H9 (cell line): ENCODE measurements around the gene SRRD. TPM values are rescaled to one million over a fixed set of nuclear protein-coding genes. Genes with fewer than 3 reads are reported as not detected.

ENCODE experiments used
- DNase-seq: peaks from one replicate; pipeline ENCODE4 v3.0.0-alpha.2; 2017
- H2AFZ ChIP-seq: one replicate; pipeline ENCODE4 v1.6.1; 2013; ENCODE audit warnings: mild to moderate bottlenecking, low read length, control low read depth, moderate library complexity
- H2AK5ac ChIP-seq: 2 replicates; pipeline ENCODE4 v1.6.1; 2013; ENCODE audit warnings: low read length, control low read depth, mixed read lengths; ENCODE audit not compliant: insufficient read length
- H2BK120ac ChIP-seq: one replicate; pipeline ENCODE4 v1.6.1; 2013; ENCODE audit warnings: low read depth, mild to moderate bottlenecking, low read length, control low read depth, inconsistent platforms; ENCODE audit not compliant: poor library complexity, severe bottlenecking
- H2BK12ac ChIP-seq: 2 replicates; pipeline ENCODE4 v1.6.1; 2013; ENCODE audit warnings: low read length, control low read depth, mixed read lengths, low read depth; ENCODE audit not compliant: insufficient read length
- H2BK15ac ChIP-seq: 2 replicates; pipeline ENCODE4 v1.6.1; 2013; ENCODE audit warnings: low read depth, low read length, control low read depth
- H2BK20ac ChIP-seq: one replicate; pipeline ENCODE4 v1.6.1; 2013; ENCODE audit warnings: low read depth, mild to moderate bottlenecking, low read length, control low read depth, inconsistent platforms; ENCODE audit not compliant: poor library complexity, severe bottlenecking
- H2BK5ac ChIP-seq: 2 replicates; pipeline ENCODE4 v1.6.1; 2013; ENCODE audit warnings: low read length, control low read depth, mixed read lengths; ENCODE audit not compliant: insufficient read length
- H3K14ac ChIP-seq: 2 replicates; pipeline ENCODE4 v1.6.1; 2013; ENCODE audit warnings: low read length, control low read depth; ENCODE audit not compliant: insufficient read depth
- H3K18ac ChIP-seq: 2 replicates; pipeline ENCODE4 v1.6.1; 2013; ENCODE audit warnings: low read depth, mild to moderate bottlenecking, mixed read lengths, low read length, control low read depth; ENCODE audit not compliant: insufficient read length
- H3K23ac ChIP-seq: 2 replicates; pipeline ENCODE4 v1.6.1; 2013; ENCODE audit warnings: low read length, control low read depth, mixed read lengths, low read depth; ENCODE audit not compliant: insufficient read length
- H3K23me2 ChIP-seq: 2 replicates; pipeline ENCODE4 v1.6.1; 2013; ENCODE audit warnings: low read depth, mild to moderate bottlenecking, mixed read lengths, low read length, control low read depth; ENCODE audit not compliant: insufficient read length, poor library complexity, severe bottlenecking
- H3K27ac ChIP-seq: 2 replicates; pipeline ENCODE4 v1.5.1; 2013; ENCODE audit warnings: low read length, control low read depth, mixed read lengths, low read depth; ENCODE audit not compliant: insufficient read length
- H3K27me3 ChIP-seq: 2 replicates; pipeline ENCODE4 v1.6.1; 2013; ENCODE audit warnings: low read length, control low read depth, inconsistent platforms; ENCODE audit not compliant: insufficient read depth
- H3K4ac ChIP-seq: 2 replicates; pipeline ENCODE4 v1.6.1; 2013; ENCODE audit warnings: low read depth, mild to moderate bottlenecking, control low read depth, inconsistent platforms, low read length, moderate library complexity
- H3K4me1 ChIP-seq: 2 replicates; pipeline ENCODE4 v1.6.1; 2013; ENCODE audit warnings: low read length, control low read depth, inconsistent platforms; ENCODE audit not compliant: insufficient read depth
- H3K4me2 ChIP-seq: 2 replicates; pipeline ENCODE4 v1.6.1; 2013; ENCODE audit warnings: low read length, control low read depth, mixed read lengths; ENCODE audit not compliant: insufficient read length, insufficient read depth
- H3K56ac ChIP-seq: 2 replicates; pipeline ENCODE4 v1.6.1; 2013; ENCODE audit warnings: low read depth, mild to moderate bottlenecking, mixed read lengths, low read length, control low read depth; ENCODE audit not compliant: insufficient read length
- H3K79me1 ChIP-seq: 2 replicates; pipeline ENCODE4 v1.6.1; 2013; ENCODE audit warnings: low read depth, mild to moderate bottlenecking, moderate library complexity, low read length, control low read depth, inconsistent platforms; ENCODE audit not compliant: insufficient read depth, poor library complexity, severe bottlenecking
- H3K79me2 ChIP-seq: 2 replicates; pipeline ENCODE4 v1.6.1; 2013; ENCODE audit warnings: low read length, control low read depth, inconsistent platforms; ENCODE audit not compliant: insufficient read depth
- H3K9ac ChIP-seq: 2 replicates; pipeline ENCODE4 v1.6.1; 2013; ENCODE audit warnings: low read length, control low read depth, mixed read lengths; ENCODE audit not compliant: insufficient read length; ENCODE audit errors: extremely low read depth
- H3K9me3 ChIP-seq: one replicate; pipeline ENCODE4 v1.6.1; 2013; ENCODE audit warnings: low read depth, low read length, inconsistent platforms; ENCODE audit not compliant: control insufficient read depth
- H3T11ph ChIP-seq: one replicate; pipeline ENCODE4 v1.6.1; 2013; ENCODE audit warnings: mild to moderate bottlenecking, low read length, control low read depth, inconsistent platforms
- H4K20me1 ChIP-seq: one replicate; pipeline ENCODE4 v1.6.1; 2013; ENCODE audit not compliant: control insufficient read depth, insufficient read length, insufficient read depth
- H4K5ac ChIP-seq: 2 replicates; pipeline ENCODE4 v1.6.1; 2013; ENCODE audit warnings: low read depth, mild to moderate bottlenecking, mixed read lengths, low read length, control low read depth; ENCODE audit not compliant: insufficient read length
- H4K8ac ChIP-seq: replicated peaks from 2 replicates; pipeline ENCODE4 v1.6.1; 2013; ENCODE audit warnings: low read length, control low read depth, mixed read lengths, low read depth; ENCODE audit not compliant: insufficient read length
- H4K91ac ChIP-seq: 2 replicates; pipeline ENCODE4 v1.6.1; 2013; ENCODE audit warnings: low read depth, mild to moderate bottlenecking, moderate library complexity, mixed read lengths, low read length, control low read depth; ENCODE audit not compliant: insufficient read length
- H3K27ac Mint-ChIP-seq, 3 experiments: 2 replicates in 2 of 3; 3 replicates in 1 of 3; pipeline ENCODE4 v1.8.0; 2020 to 2021; ENCODE audit warnings: mixed read lengths in 3 of 3, mild to moderate bottlenecking in 1 of 3, moderate library complexity in 1 of 3
- H3K27me3 Mint-ChIP-seq: 2 replicates; pipeline ENCODE4 v1.8.0; 2021; ENCODE audit warnings: low read depth, mild to moderate bottlenecking, moderate library complexity, mixed read lengths
- H3K36me3 Mint-ChIP-seq, 3 experiments: 2 replicates in 2 of 3; 3 replicates in 1 of 3; pipeline ENCODE4 v1.8.0; 2020 to 2021; ENCODE audit warnings: low read depth in 3 of 3, mixed read lengths in 3 of 3; ENCODE audit not compliant: insufficient read depth in 1 of 3
- H3K4me1 Mint-ChIP-seq, 2 experiments: 2 replicates each; pipeline ENCODE4 v1.8.0; 2020; ENCODE audit warnings: mixed read lengths in 2 of 2
- H3K4me3 Mint-ChIP-seq, 2 experiments: 2 replicates in 1 of 2; 3 replicates in 1 of 2; pipeline ENCODE4 v1.8.0; 2020 to 2021; ENCODE audit warnings: mild to moderate bottlenecking in 2 of 2, mixed read lengths in 2 of 2, moderate library complexity in 1 of 2
- H3K9me3 Mint-ChIP-seq, 2 experiments: 2 replicates in 1 of 2; 3 replicates in 1 of 2; pipeline ENCODE4 v1.8.0; 2020; ENCODE audit warnings: mild to moderate bottlenecking in 2 of 2, mixed read lengths in 2 of 2, moderate library complexity in 1 of 2
- CTCF ChIP-seq: fragments of 200-600 bp; sonication (generic); conservative IDR thresholded peaks from 3 replicates; pipeline ENCODE4 v1.8.0; 2021; ENCODE audit warnings: antibody characterized with exemption, mild to moderate bottlenecking
- WGBS: extraction: QIAGEN DNeasy Blood & Tissue Kit; methylation state at CpG from one replicate; pipeline ENCODE4 v1.1.7; 2013; ENCODE audit warnings: missing lambda C conversion rate, low lambda C conversion rate, mixed read lengths; ENCODE audit not compliant: insufficient read length; ENCODE audit errors: extremely low coverage; 5-methylcytosine and 5-hydroxymethylcytosine counted together
- total RNA-seq: library from RNA; stranded (reverse); gene quantifications from 2 replicates; pipeline ENCODE4 v1.2.1, GENCODE V29; 2021

The SRRD gene
- total RNA-seq, 1 experiment from 2014 or later: 36.0 TPM

DNA sequence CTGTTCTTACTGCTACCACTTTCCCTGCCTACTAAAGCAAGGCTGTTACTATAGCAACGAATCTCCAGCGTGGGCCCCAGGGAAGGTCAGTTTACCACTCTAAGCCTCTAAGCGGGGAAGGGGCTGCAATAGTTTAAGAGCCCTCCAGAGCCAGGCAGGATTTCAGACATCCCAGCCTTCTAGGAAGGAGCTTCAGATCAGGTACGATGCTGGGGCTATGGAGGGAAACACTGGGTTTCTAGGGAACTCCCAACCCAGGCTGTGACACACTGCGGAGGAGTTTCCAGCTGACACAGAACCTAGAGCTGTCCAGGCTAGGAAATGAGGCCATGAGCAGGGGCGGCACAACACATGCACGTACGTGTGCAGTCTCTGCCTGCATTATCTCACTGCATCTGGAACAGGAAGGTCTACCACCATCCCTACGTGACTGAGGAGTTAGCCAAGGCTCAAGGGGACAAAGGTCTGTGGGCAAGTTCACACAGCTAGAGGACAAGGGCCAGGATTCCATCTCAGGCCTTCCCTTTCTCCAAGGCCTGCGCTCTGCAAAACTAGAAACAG is 20.5 kb upstream of the SRRD start:
- Mint-ChIP-seq H3K36me3 (peaks cover 22 to 61% (median 53%) of the 10 kb centered on the region in 3 experiments), H3K4me3 (no peak overlapping the region; a peak in 1 of 5 replicates), H3K4me1 (peaks cover 5% of the 10 kb centered on the region in 2 experiments), H3K27ac (peak overlapping the region in 2 of 3 experiments; percentile 8 to 70; a peak in 3 of 7 replicates), H3K27me3 (no peaks in the 10 kb centered on the region), H3K9me3 (no peaks in the 10 kb centered on the region)
- H3K18ac ChIP-seq: no peak overlapping the region
- H2AFZ ChIP-seq: no peak overlapping the region
- no peak overlapping the region for H3K27ac ChIP-seq
- no peaks in the 10 kb centered on the region for H3K27me3 ChIP-seq
- H3K79me2 ChIP-seq: no peaks in the 10 kb centered on the region; the same call in 1 of the 2 replicates
- no peak overlapping the region for H4K8ac ChIP-seq
- no peak overlapping the region for H3T11ph ChIP-seq
- H3K9me3 ChIP-seq: no peaks in the 10 kb centered on the region
- no peak overlapping the region for H2AK5ac ChIP-seq
- H3K9ac ChIP-seq: no peak overlapping the region
- H3K14ac ChIP-seq: no peak overlapping the region
- H2BK20ac ChIP-seq: no peak overlapping the region
- H4K91ac ChIP-seq: no peak overlapping the region
- no peak overlapping the region for H4K5ac ChIP-seq
- H3K23ac ChIP-seq: no peak overlapping the region
- no peaks in the 10 kb centered on the region for H4K20me1 ChIP-seq
- no peak overlapping the region for H2BK5ac ChIP-seq
- H3K23me2 ChIP-seq: no peaks in the 10 kb centered on the region
- no peak overlapping the region for H3K56ac ChIP-seq
- WGBS: no CpG with 5 or more reads among the region's 10 CpGs
- H3K79me1 ChIP-seq: no peaks in the 10 kb centered on the region
- H3K4ac ChIP-seq: no peak overlapping the region
- no peak overlapping the region for H2BK12ac ChIP-seq
- H2BK15ac ChIP-seq: no peak overlapping the region
- TF ChIP-seq CTCF: no peak
- no peak for DNase-seq
- H2BK120ac ChIP-seq: no peak overlapping the region
- no peak overlapping the region for H3K4me2 ChIP-seq
- H3K4me1 ChIP-seq: no peaks in the 10 kb centered on the region
